ENCODE data around the gene RBM24. TPM values are rescaled to one million over a fixed set of nuclear protein-coding genes. Genes with fewer than 3 reads are reported as not detected.
A peak's percentile ranks its signal among the peaks of the same experiment; 100 is the strongest.

The RBM24 gene
- total and polyA plus RNA-seq, 7 donors: 135 to 248 (median 215) TPM

DNA sequence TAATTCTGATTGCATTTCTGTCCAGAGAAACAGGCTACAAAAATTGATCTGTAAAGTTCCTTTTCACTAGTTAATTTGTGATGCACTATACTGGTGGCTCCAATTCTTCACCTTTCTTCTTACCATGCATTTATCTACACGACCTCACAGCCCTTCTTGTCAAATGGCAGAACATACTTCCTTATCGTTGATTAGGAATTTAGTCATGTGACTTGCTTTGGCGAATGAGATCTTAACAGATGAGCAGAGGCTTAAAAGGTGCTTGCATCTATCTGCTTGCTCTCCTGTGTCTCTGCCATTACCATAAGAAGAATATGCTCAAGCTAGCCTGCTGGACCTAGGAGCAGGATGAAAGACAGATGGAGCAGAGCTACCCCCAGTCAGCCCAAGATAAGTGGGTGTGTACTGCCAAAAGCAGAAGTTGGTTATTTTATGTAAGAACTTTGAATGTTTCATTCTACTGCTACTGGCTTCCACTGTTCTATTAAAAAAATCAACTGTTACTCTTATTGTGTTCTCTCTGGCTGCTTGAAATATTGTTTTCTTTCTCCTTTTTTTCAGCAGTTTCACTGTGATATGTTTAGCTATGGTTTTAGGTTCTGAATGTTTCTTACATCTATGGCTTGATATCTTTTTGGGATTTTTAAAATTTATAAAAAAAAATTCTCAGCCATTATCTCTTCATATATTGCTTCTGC, 40.2 kb upstream of the RBM24 start:
- no peak for DNase-seq
- Histone ChIP-seq H3K36me3 (ENCODE audit: insufficient read depth in 1 of 2, low read depth in 1 of 2) (no peaks in the 10 kb centered on the region), H3K27me3 (ENCODE audit: insufficient read depth in 3 of 3, low read length in 2 of 3) (no peaks in the 10 kb centered on the region), H3K4me3 (no peak overlapping the region), H3K4me1 (no peaks in the 10 kb centered on the region), H3K9me3 (no peaks in the 10 kb centered on the region), H3K27ac (no peak overlapping the region)
- 76 to 84% (median 78%) methylated on average over 3 of the region's 3 CpGs for WGBS, 3 donors
- intact Hi-C loops (cut with DNase I): no loop called here
- no peak for TF ChIP-seq CTCF (IDR thresholded peaks at IDR 0.05)
- no peak for ATAC-seq

DNA sequence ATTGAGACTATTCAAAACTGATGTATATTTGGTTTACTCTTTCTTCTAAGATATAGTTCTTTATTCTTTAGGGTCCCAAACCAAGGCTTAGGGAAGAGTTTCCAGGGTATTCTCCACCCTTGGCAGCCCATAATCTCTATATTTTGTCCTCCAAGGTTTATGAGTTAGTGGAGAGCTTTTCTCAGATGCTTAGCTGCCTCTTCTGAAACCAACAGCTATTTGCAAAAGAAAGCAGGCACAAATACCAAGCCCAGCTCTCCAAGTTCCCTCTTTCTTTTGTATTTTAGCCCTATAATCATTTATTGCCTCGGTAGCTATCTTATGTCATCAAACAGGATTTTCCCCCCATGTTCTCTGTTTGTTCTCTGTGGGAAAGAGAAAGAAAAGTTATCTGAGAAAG, 39.1 kb upstream of the RBM24 start:
- H3K27ac ChIP-seq: no peak overlapping the region
- TF ChIP-seq CTCF (IDR thresholded peaks at IDR 0.05): no peak
- no peaks in the 10 kb centered on the region for H3K27me3 ChIP-seq (ENCODE audit: insufficient read depth in 3 of 3, low read length in 2 of 3)
- no peak for ATAC-seq
- H3K4me3 ChIP-seq: no peak overlapping the region
- H3K4me1 ChIP-seq: no peaks in the 10 kb centered on the region
- H3K36me3 ChIP-seq (ENCODE audit: insufficient read depth in 1 of 2, low read depth in 1 of 2): no peaks in the 10 kb centered on the region
- intact Hi-C loops (cut with DNase I): no loop called here
- WGBS, 3 donors: 31 to 41% (median 41%) methylated on average over 1 of the region's 1 CpG
- H3K9me3 ChIP-seq: no peaks in the 10 kb centered on the region
- no peak for DNase-seq

DNA sequence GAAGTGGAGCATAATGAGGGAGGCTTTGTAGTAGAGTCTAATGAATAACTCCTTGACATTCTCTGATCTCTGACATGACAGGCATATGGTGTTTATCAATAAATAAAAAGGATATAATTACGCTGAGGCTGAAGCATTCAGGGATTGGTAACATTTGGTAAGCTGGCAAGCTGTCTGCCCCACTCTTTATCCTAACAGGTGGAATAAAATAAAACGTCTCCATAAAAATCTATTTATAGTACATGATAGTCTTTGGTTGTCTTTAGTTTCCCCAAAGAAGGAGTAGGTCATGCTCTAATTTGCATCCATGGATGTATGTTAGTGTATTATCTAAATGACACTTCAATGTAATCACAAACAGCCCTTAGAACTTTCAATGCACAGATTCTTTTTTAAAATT, 30.9 kb upstream of the RBM24 start:
- DNase-seq (no peak), ATAC-seq (peak in 3 of 4 donors; percentile 60 to 71 (median 68))
- Histone ChIP-seq H3K27ac (peak overlapping the region; percentile 17), H3K36me3 (ENCODE audit: insufficient read depth in 1 of 2, low read depth in 1 of 2) (no peaks in the 10 kb centered on the region), H3K4me1 (peaks cover 18% of the 10 kb centered on the region), H3K9me3 (no peaks in the 10 kb centered on the region), H3K27me3 (ENCODE audit: insufficient read depth in 3 of 3, low read length in 2 of 3) (no peaks in the 10 kb centered on the region), H3K4me3 (no peak overlapping the region)
- WGBS, 3 donors: 29 to 31% (median 30%) methylated on average over 2 of the region's 2 CpGs
- intact Hi-C loops (cut with DNase I): no loop called here
- TF ChIP-seq CTCF (IDR thresholded peaks at IDR 0.05): no peak

DNA sequence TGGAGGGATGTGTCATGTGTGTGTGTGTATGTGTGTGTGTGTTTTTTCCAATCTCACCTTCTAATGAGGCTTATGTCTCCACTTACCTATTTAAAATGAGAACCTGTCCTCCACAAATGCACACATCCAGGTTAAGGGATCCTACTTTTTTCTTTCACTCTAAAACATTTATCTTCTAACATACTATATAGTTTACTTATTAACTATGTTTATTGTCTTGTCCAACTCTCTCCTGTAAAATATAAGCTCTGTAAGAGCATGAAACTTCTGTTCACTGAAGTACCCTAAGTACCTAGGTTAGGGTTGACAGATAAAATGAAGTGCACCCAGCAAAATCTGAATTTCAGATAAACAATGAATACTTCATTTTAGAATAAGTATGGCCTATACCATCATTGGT, 29.2 kb upstream of the RBM24 start:
- no peaks in the 10 kb centered on the region for H3K36me3 ChIP-seq (ENCODE audit: insufficient read depth in 1 of 2, low read depth in 1 of 2)
- H3K27me3 ChIP-seq (ENCODE audit: insufficient read depth in 3 of 3, low read length in 2 of 3): no peaks in the 10 kb centered on the region
- intact Hi-C loops (cut with DNase I): no loop called here
- ATAC-seq: no peak
- H3K27ac ChIP-seq: no peak overlapping the region
- no peaks in the 10 kb centered on the region for H3K9me3 ChIP-seq
- DNase-seq: no peak
- peaks cover 18% of the 10 kb centered on the region for H3K4me1 ChIP-seq
- no peak overlapping the region for H3K4me3 ChIP-seq
- TF ChIP-seq CTCF (IDR thresholded peaks at IDR 0.05): no peak

DNA sequence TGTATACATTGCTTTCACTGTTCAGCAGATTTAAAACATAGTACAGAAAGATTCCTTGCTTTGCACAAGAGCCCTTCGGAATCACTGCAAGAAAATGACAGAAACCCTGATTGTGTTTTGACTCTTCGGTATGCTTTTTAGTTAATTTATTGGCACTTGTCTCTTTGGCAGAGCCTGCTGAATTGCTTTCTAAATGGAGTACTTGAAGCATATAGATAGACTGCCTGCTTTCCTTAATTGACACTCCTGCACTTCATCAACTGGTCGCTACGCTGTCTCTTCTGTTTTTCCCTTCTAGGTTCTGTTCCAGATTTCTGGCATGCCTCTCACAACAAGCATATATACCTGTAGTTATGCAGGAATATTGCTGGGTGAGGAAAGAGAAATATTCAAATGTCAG, 22.4 kb upstream of the RBM24 start:
- TF ChIP-seq CTCF (IDR thresholded peaks at IDR 0.05): no peak
- no peak overlapping the region for H3K4me3 ChIP-seq
- H3K36me3 ChIP-seq (ENCODE audit: insufficient read depth in 1 of 2, low read depth in 1 of 2): no peaks in the 10 kb centered on the region
- DNase-seq: no peak
- 43 to 52% (median 46%) methylated on average over 4 of the region's 4 CpGs for WGBS, 3 donors
- intact Hi-C loops (cut with DNase I): loop anchor here in 1 of 2 donors (5.0 kb wide), 1 partner anchor 41 kb away; no protein-coding TSS in a partner anchor
- peaks cover 15% of the 10 kb centered on the region for H3K4me1 ChIP-seq
- no peak overlapping the region for H3K27ac ChIP-seq
- no peaks in the 10 kb centered on the region for H3K9me3 ChIP-seq
- no peaks in the 10 kb centered on the region for H3K27me3 ChIP-seq (ENCODE audit: insufficient read depth in 3 of 3, low read length in 2 of 3)
- ATAC-seq: peak in 2 of 4 donors; percentile 30 to 59

Data from psoas muscle (tissue), 8 donors.